Activated gamma-delta T cell treated with anti-CD3 and anti-CD28 coated beads, Interleukin-2, amount 50 U/mL, for 16 hours (primary cell): ENCODE measurements around the gene DACT2.
"Not testable (repeated sequence)": the region's sequence is repeated elsewhere in the genome, so short reads cannot be mapped to it uniquely, and the experiment has no call there.

Experiments
- DNase-seq: peaks from one replicate; pipeline ENCODE4 v3.0.0-alpha.2; 2020; ENCODE audit warnings: low read depth

Gene DACT2

GRCh38 chr6:168318579-168319278, 848 bp downstream of the DACT2 start:
- no peak for DNase-seq

GRCh38 chr6:168318090-168318489, 1.5 kb downstream of the DACT2 start:
- DNase-seq: no peak

GRCh38 chr6:168315596-168315995, 4.0 kb downstream of the DACT2 start:
- no peak for DNase-seq

- no peak for DNase-seq
Observed at GRCh38 chr6:168314948-168315347, 4.6 kb downstream of the DACT2 start.

- no peak for DNase-seq
Observed at GRCh38 chr6:168314021-168314420, 5.6 kb downstream of the DACT2 start.

GRCh38 chr6:168313431-168314011, 6.1 kb downstream of the DACT2 start:
- no peak for DNase-seq

GRCh38 chr6:168312125-168312507, 7.5 kb downstream of the DACT2 start:
- DNase-seq: not testable (repeated sequence)

- DNase-seq: no peak
Observed at GRCh38 chr6:168311410-168312124, 8.0 kb downstream of the DACT2 start.

GRCh38 chr6:168310945-168311344, 8.6 kb downstream of the DACT2 start:
- DNase-seq: no peak

GRCh38 chr6:168310403-168310802, 9.2 kb downstream of the DACT2 start:
- DNase-seq: no peak

GRCh38 chr6:168309997-168310396, 9.6 kb downstream of the DACT2 start:
- no peak for DNase-seq

- DNase-seq: no peak
Observed at GRCh38 chr6:168309183-168309582, 10.4 kb downstream of the DACT2 start.

GRCh38 chr6:168308390-168309144, 11.0 kb downstream of the DACT2 start:
- DNase-seq: no peak

- DNase-seq: no peak
Observed at GRCh38 chr6:168307695-168308021, 11.9 kb downstream of the DACT2 start.

GRCh38 chr6:168307015-168307694, 12.4 kb downstream of the DACT2 start:
- DNase-seq: no peak

- DNase-seq: no peak
Observed at GRCh38 chr6:168305863-168306262, 13.7 kb downstream of the DACT2 start.

- DNase-seq: no peak
Observed at GRCh38 chr6:168305096-168305749, 14.4 kb downstream of the DACT2 start.

- no peak for DNase-seq
Observed at GRCh38 chr6:168304752-168305015, 14.9 kb downstream of the DACT2 start.

- DNase-seq: no peak
Observed at GRCh38 chr6:168303982-168304751, 15.4 kb downstream of the DACT2 start.

- no peak for DNase-seq
Observed at GRCh38 chr6:168302534-168302933, 17.0 kb downstream of the DACT2 start.
